ENCODE data around the gene PLAAT3.
"Not testable (repeated sequence)": the region's sequence is repeated elsewhere in the genome, so short reads cannot be mapped to it uniquely, and the experiment has no call there.

PLAAT3 gene

GRCh38 chr11:63586451-63587166 lies 27.6 kb downstream of the PLAAT3 start:
- no peak for DNase-seq (ENCODE audit: low read depth, low spot score)
- Histone ChIP-seq H3K4me3 (no peak overlapping the region), H3K9me3 (ENCODE audit: low read depth, low read length) (no peaks in the 10 kb centered on the region), H3K27ac (no peak overlapping the region), H3K9ac (ENCODE audit: insufficient read length) (no peak overlapping the region), H3K36me3 (ENCODE audit: insufficient read depth, low read length) (no peaks in the 10 kb centered on the region)
- no peak for TF ChIP-seq FOXP2 (optimal IDR thresholded peaks at IDR 0.05; ENCODE audit: control extremely low read depth, extremely low read length, insufficient read depth)
- TF ChIP-seq POLR2AphosphoS5 (IDR thresholded peaks at IDR 0.05; ENCODE audit: borderline replicate concordance, low read depth, low read length), result no peak
- no peak for TF ChIP-seq EZH2 (IDR thresholded peaks at IDR 0.05)

- no peak for DNase-seq (ENCODE audit: low read depth, low spot score)
- TF ChIP-seq EZH2 (IDR thresholded peaks at IDR 0.05) (no peak), POLR2AphosphoS5 (IDR thresholded peaks at IDR 0.05; ENCODE audit: borderline replicate concordance, low read depth, low read length) (no peak), FOXP2 (optimal IDR thresholded peaks at IDR 0.05; ENCODE audit: control extremely low read depth, extremely low read length, insufficient read depth) (no peak)
- Histone ChIP-seq H3K4me3 (no peak overlapping the region), H3K27ac (peak overlapping the region; percentile 16; the same call in 1 of the 2 replicates), H3K9me3 (ENCODE audit: low read depth, low read length) (no peaks in the 10 kb centered on the region), H3K9ac (ENCODE audit: insufficient read length) (no peak overlapping the region), H3K36me3 (ENCODE audit: insufficient read depth, low read length) (no peaks in the 10 kb centered on the region)
These were observed 30.9 kb downstream of the PLAAT3 start for GRCh38 chr11:63583357-63583677.

GRCh38 chr11:63581224-63581623 lies 33.0 kb downstream of the PLAAT3 start:
- H3K27ac ChIP-seq, result peak overlapping the region; percentile 76; the same call in 1 of the 2 replicates
- H3K9ac ChIP-seq (ENCODE audit: insufficient read length); H3K36me3 ChIP-seq (ENCODE audit: insufficient read depth, low read length); H3K9me3 ChIP-seq (ENCODE audit: low read depth, low read length): not testable (repeated sequence)
- peak overlapping the region; percentile 45 for H3K4me3 ChIP-seq
- peak; percentile 65 for DNase-seq (ENCODE audit: low read depth, low spot score)

- H3K9ac ChIP-seq (ENCODE audit: insufficient read length); H3K9me3 ChIP-seq (ENCODE audit: low read depth, low read length); H3K27ac ChIP-seq; H3K4me3 ChIP-seq; DNase-seq (ENCODE audit: low read depth, low spot score); H3K36me3 ChIP-seq (ENCODE audit: insufficient read depth, low read length): not testable (repeated sequence)
These were observed 35.4 kb downstream of the PLAAT3 start for GRCh38 chr11:63578882-63579281.

- H3K9ac ChIP-seq (ENCODE audit: insufficient read length), result no peak overlapping the region
- no peak overlapping the region for H3K4me3 ChIP-seq
- H3K9me3 ChIP-seq (ENCODE audit: low read depth, low read length), result no peaks in the 10 kb centered on the region
- no peak for DNase-seq (ENCODE audit: low read depth, low spot score)
- H3K36me3 ChIP-seq (ENCODE audit: insufficient read depth, low read length), result no peaks in the 10 kb centered on the region
- no peak for TF ChIP-seq POLR2AphosphoS5 (IDR thresholded peaks at IDR 0.05; ENCODE audit: borderline replicate concordance, low read depth, low read length)
- no peak for TF ChIP-seq EZH2 (IDR thresholded peaks at IDR 0.05)
- TF ChIP-seq FOXP2 (optimal IDR thresholded peaks at IDR 0.05; ENCODE audit: control extremely low read depth, extremely low read length, insufficient read depth), result no peak
- H3K27ac ChIP-seq, result no peak overlapping the region
These were observed 39.2 kb downstream of the PLAAT3 start for GRCh38 chr11:63574856-63575602.

GRCh38 chr11:63573881-63574855 lies 40.1 kb downstream of the PLAAT3 start:
- no peaks in the 10 kb centered on the region for H3K36me3 ChIP-seq (ENCODE audit: insufficient read depth, low read length)
- DNase-seq (ENCODE audit: low read depth, low spot score), result no peak
- H3K4me3 ChIP-seq, result no peak overlapping the region
- H3K9me3 ChIP-seq (ENCODE audit: low read depth, low read length), result no peaks in the 10 kb centered on the region
- no peak for TF ChIP-seq POLR2AphosphoS5 (IDR thresholded peaks at IDR 0.05; ENCODE audit: borderline replicate concordance, low read depth, low read length)
- no peak for TF ChIP-seq FOXP2 (optimal IDR thresholded peaks at IDR 0.05; ENCODE audit: control extremely low read depth, extremely low read length, insufficient read depth)
- no peak for TF ChIP-seq EZH2 (IDR thresholded peaks at IDR 0.05)
- H3K27ac ChIP-seq, result no peak overlapping the region
- no peak overlapping the region for H3K9ac ChIP-seq (ENCODE audit: insufficient read length)

- DNase-seq (ENCODE audit: low read depth, low spot score), result no peak
- no peak overlapping the region for H3K9ac ChIP-seq (ENCODE audit: insufficient read length)
- TF ChIP-seq EZH2 (IDR thresholded peaks at IDR 0.05), result no peak
- TF ChIP-seq FOXP2 (optimal IDR thresholded peaks at IDR 0.05; ENCODE audit: control extremely low read depth, extremely low read length, insufficient read depth), result no peak
- TF ChIP-seq POLR2AphosphoS5 (IDR thresholded peaks at IDR 0.05; ENCODE audit: borderline replicate concordance, low read depth, low read length), result no peak
- no peaks in the 10 kb centered on the region for H3K9me3 ChIP-seq (ENCODE audit: low read depth, low read length)
- no peak overlapping the region for H3K27ac ChIP-seq
- H3K4me3 ChIP-seq, result no peak overlapping the region
- no peaks in the 10 kb centered on the region for H3K36me3 ChIP-seq (ENCODE audit: insufficient read depth, low read length)
These were observed 42.1 kb downstream of the PLAAT3 start for GRCh38 chr11:63572026-63572688.

GRCh38 chr11:63569570-63569969 lies 44.7 kb downstream of the PLAAT3 start:
- TF ChIP-seq EZH2 (IDR thresholded peaks at IDR 0.05), result no peak
- TF ChIP-seq POLR2AphosphoS5 (IDR thresholded peaks at IDR 0.05; ENCODE audit: borderline replicate concordance, low read depth, low read length), result no peak
- no peak for TF ChIP-seq FOXP2 (optimal IDR thresholded peaks at IDR 0.05; ENCODE audit: control extremely low read depth, extremely low read length, insufficient read depth)
- no peak for DNase-seq (ENCODE audit: low read depth, low spot score)

More at GRCh38 chr11:63569570-63569969, 44.7 kb downstream of the PLAAT3 start:
- no peak overlapping the region for H3K27ac ChIP-seq
- H3K4me3 ChIP-seq, result no peak overlapping the region
- no peaks in the 10 kb centered on the region for H3K9me3 ChIP-seq (ENCODE audit: low read depth, low read length)
- H3K9ac ChIP-seq (ENCODE audit: insufficient read length), result no peak overlapping the region
- no peaks in the 10 kb centered on the region for H3K36me3 ChIP-seq (ENCODE audit: insufficient read depth, low read length)
